ENCODE results near the gene DSCAML1.

DNA sequence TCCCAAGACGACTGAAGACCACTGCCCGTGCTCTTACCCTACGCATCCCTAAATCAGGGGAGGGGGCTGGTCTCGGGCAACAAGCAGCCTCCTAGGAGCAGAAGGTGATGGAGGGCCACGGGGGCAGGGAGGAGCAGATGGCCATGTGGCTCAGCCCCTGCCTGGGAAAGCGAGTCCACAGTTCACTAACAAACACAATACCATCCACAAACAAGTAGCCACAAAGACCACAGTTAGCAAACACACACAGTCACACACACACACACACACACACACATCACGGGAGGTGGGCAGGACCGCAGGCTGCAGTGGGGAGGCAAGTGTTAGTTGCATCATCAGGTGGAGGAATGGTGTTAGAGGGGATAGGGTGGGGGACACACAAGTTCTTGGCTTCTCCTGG is 40.8 kb upstream of the DSCAML1 start:
- TF ChIP-seq, protein P1, sequence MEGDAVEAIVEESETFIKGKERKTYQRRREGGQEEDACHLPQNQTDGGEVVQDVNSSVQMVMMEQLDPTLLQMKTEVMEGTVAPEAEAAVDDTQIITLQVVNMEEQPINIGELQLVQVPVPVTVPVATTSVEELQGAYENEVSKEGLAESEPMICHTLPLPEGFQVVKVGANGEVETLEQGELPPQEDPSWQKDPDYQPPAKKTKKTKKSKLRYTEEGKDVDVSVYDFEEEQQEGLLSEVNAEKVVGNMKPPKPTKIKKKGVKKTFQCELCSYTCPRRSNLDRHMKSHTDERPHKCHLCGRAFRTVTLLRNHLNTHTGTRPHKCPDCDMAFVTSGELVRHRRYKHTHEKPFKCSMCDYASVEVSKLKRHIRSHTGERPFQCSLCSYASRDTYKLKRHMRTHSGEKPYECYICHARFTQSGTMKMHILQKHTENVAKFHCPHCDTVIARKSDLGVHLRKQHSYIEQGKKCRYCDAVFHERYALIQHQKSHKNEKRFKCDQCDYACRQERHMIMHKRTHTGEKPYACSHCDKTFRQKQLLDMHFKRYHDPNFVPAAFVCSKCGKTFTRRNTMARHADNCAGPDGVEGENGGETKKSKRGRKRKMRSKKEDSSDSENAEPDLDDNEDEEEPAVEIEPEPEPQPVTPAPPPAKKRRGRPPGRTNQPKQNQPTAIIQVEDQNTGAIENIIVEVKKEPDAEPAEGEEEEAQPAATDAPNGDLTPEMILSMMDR (IDR thresholded peaks at IDR 0.05) = no peak
- TF ChIP-seq POLR2A (IDR thresholded peaks at IDR 0.05) = no peak
